ENCODE data around the gene CERT1.

GRCh38 chr5:75558221-75558620 lies 46.8 kb upstream of the CERT1 start:
- TF ChIP-seq POLR2A (IDR thresholded peaks at IDR 0.05) (no peak), POLR2AphosphoS5 (IDR thresholded peaks at IDR 0.05) (no peak), CTCF (IDR thresholded peaks at IDR 0.05) (no peak)
